GM18520 (cell line): ENCODE data around the gene GTF2A2.

Experiments used
- ATAC-seq: cut with Tn5 transposase; IDR thresholded peaks from one replicate; pipeline ENCODE4 v1.9.1; 2021; ENCODE audit not compliant: unreplicated experiment

The GTF2A2 gene

DNA sequence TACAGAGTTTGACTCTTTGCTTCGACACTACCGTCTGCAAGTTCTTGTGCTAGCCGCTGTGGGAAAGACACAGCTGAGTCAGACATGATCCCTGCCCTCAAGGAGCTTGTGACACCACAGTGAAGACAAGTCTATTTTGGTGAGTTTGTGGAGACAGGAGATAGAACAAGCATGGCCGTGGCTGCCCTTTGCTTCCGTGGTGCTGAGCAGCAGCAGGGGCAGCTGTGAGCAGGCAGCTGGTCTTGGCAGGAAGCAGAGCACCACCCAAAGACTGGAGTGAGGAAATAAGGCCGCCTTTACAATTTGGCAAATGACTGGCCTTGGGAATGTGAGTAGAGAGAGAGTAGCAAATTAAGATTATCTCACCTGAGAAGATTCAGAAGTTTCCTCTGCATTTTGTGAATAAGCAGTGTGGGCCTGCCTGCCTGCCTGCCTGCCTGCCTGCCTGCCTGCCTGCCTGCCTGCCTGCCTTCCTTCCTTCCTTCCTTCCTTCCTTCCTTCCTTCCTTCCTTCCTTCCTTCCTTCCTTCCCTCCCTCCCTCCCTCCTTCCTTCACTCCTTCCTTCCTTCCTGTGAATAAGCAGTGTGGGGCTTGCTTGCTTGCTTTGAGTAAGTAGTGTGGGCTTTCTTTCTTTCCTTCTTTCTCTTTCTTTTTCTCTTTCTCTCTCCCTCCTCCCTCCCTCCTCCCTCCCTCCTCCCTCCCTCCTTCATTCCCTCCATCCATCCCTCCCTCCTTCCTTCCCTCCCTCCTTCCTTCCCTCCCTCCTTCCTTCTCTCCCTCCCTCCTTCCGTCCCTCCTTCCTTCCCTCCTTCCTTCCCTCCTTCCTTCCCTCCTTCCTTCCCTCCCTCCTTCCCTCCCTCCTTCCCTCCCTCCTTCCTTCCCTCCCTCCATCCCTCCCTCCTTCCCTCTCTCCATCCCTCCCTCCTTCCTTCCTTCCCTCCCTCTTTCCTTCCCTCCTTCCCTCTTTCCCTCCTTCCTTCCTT lies 47.3 kb downstream of the GTF2A2 start:
- ATAC-seq, result no peak

DNA sequence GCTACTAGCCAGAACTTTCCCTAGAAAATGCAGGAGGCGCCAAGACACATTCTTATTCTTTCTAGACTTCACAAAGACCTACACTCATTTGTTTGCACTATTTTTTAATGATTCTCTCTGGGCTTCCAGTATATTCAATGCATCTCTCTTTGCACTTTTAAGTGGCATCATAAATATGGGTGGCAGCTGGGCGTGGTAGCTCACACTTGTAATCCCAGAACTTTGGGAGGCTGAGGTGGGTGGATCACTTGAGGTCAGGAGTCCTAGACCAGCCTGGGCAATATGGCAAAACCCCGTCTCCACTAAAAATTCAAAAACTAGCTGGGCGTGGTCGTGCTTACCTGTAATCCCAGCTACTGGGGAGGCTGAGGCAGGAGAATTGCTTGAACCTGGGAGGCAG lies 51.3 kb downstream of the GTF2A2 start:
- no peak for ATAC-seq

DNA sequence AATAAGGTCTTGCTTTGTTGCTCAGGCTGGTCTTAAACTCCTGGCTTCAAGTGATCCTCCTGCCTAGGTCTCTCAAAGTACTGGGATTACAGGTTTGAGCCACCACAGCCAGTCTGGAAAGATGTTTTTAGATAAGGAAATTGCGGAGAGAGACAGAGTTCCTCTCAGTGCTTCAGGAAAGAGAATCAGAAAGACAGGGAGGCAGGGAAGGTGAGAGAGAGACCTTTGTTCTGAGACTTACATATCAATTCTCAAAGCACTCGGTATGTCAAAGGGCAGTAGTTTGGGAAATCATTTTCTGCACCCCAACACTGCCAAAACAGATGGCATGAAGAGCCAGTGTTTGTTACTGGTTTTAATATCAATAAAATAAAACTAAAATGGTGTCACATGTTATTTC lies 58.9 kb downstream of the GTF2A2 start:
- ATAC-seq, result no peak

DNA sequence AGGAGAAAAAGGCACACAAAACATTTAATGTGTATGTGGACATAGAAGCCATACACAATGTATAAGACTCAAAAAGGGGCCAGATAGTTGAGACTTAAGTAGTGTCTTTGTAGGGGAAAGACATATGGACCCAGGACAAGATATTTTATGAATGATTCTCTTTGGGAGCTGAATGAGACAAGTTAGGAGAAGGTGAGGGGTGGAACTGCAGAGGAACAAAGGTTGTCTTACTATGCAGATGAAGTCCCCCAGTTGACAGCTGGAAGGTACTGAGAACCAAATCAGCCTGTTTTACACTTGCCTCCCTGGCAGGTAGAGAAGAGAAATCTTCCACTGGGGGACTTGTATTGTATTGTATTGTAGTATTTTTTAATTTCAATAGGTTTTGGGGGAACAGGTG lies 60.7 kb downstream of the GTF2A2 start:
- ATAC-seq, result no peak

DNA sequence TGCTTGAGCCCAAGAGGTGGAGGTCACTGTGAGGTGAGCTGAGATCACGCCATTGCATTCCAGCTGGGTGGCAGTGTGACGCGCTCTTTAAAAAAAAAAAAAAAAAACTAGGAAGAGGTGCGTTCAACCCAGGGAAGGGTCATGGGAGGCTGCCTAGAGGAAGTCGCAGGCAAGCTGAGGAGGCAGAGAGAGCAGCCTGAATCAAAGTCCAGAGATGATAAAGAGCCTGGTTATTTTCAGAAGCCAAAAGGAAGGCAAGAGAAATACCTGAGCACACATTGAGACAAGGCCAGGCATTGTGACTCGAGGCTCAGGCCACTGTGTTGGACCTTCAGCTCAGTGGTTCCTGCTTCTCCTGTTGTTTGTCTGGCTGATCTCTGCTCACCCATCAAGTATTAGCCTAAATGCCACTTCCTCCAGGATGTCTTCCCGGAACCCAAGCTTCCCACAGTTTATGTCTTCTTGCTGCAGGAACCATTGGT lies 61.8 kb downstream of the GTF2A2 start:
- ATAC-seq, result no peak

DNA sequence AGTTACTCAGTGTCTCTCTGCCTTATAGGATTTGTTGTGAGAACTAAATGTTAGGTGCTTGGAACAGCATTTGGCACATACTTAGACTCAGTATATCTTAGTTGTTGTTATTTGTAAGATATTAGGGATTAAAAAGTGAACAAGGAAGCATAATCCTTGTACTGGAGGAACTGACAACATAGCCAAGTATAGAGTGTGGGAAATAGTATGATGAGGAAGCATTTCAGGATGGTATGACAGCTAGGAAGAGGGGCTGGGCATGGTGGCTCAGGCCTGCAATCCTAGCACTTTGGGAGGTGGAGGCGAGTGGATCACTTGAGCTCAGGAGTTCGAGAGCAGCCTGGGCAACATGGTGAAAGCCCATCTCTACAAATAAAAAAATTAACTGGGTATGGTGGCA lies 62.3 kb downstream of the GTF2A2 start:
- no peak for ATAC-seq

DNA sequence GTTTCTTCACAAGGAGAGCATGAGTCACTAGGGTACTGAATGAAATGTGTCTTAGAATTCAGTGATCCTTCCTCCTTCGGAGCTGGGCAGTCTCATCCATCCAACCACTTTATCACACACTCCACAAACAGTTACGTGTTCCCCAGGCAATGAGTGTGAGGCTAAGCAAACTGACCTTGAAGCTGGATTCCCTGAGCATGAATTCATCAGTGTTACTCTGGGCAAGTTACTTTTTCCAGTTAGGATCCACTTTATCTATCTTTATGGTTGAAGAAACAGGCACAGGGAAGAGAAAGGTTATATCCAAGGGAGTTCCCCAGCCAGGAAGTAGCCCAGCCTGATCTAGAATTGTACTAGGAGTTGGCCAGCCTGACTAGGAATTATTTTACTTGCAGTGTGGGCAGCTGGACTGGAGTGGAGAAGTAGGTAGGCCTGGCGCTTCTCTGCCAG lies 62.8 kb downstream of the GTF2A2 start:
- ATAC-seq, result no peak

DNA sequence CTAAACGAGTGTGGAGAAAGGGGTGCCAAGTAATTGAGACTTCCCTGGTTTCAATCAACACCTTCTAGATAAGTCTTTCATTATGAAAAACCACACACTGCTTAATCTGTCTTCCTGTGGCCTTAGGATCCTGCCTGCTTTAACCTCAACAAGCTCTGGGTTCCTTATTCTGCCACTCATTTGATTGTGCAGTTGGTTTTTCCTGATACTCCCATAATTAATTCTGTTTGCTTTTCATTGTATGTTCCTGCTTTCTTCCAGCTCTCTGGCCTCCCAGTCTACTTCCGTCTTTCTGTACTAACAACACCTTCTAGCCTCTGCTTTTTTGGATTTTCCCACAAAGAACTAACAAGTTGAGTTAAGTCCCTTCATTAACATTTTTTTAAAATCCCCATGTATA lies 66.0 kb downstream of the GTF2A2 start:
- no peak for ATAC-seq

DNA sequence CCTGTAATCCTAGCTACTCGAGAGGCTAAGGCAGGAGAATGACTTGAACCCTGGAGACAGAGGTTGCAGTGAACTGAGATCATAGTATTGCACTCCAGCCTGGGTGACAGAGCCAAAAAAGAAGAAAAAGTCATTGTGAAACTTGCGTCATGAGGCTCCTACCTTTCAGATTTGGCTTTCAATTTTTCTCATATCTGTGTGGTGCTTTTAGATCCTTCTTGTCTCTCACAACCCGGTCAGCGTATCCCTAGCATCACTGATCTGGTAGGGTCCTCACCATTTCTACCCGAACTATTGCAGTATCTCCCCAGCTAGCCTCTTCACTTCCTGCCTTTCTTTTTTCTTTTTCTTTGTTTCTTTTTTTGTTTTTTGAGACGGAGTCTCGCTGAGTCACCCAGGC lies 67.3 kb downstream of the GTF2A2 start:
- ATAC-seq, result no peak
